GM12873 (cell line): ENCODE results near the gene MYO7A.

ENCODE experiments used
- TF ChIP-seq, protein P1 (sequence below): IDR thresholded peaks from 2 replicates; pipeline ENCODE4 v1.5.1; 2012; ENCODE audit warnings: low read depth, mild to moderate bottlenecking, moderate library complexity, low read length, control low read depth; ENCODE audit not compliant: insufficient read depth; ENCODE audit errors: missing control alignments

MYO7A gene

DNA sequence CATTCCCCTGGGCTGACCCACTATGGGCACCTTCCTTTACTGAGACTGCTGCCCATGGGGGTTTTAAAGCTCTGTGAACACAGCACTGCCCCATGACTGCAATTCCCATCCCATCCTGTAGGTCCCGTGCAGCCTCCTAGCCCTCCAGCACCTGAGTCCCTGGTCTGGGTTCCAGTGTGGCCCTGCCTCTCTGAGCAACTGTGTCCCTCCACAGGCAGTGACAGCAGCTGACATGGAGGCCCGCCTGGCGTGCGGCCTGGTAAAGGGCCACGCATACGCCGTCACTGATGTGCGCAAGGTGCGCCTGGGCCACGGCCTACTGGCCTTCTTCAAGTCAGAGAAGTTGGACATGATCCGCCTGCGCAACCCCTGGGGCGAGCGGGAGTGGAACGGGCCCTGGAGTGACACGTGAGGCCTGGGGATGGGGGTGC is 12.8 kb upstream of the MYO7A start:
- TF ChIP-seq, protein P1, sequence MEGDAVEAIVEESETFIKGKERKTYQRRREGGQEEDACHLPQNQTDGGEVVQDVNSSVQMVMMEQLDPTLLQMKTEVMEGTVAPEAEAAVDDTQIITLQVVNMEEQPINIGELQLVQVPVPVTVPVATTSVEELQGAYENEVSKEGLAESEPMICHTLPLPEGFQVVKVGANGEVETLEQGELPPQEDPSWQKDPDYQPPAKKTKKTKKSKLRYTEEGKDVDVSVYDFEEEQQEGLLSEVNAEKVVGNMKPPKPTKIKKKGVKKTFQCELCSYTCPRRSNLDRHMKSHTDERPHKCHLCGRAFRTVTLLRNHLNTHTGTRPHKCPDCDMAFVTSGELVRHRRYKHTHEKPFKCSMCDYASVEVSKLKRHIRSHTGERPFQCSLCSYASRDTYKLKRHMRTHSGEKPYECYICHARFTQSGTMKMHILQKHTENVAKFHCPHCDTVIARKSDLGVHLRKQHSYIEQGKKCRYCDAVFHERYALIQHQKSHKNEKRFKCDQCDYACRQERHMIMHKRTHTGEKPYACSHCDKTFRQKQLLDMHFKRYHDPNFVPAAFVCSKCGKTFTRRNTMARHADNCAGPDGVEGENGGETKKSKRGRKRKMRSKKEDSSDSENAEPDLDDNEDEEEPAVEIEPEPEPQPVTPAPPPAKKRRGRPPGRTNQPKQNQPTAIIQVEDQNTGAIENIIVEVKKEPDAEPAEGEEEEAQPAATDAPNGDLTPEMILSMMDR, result peak; percentile 47

DNA sequence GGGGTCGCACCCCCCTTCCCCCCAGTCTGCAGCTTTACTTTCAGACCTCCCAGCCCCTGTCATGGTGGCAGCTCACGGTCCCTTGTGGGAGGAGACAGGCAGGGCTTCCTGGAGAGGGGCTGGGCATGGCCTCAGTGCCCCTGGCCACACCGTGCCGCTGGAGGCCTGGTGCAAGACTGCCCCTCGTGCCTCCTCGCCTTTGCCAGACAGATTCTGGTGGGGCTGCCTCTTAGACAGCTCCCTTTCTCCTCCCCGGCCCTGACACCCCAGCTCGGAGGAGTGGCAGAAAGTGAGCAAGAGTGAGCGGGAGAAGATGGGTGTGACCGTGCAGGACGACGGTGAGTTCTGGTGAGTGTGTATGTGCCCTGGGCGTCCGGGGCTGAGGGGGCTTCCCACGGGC is 12.1 kb upstream of the MYO7A start:
- TF ChIP-seq, protein P1, result no peak

DNA sequence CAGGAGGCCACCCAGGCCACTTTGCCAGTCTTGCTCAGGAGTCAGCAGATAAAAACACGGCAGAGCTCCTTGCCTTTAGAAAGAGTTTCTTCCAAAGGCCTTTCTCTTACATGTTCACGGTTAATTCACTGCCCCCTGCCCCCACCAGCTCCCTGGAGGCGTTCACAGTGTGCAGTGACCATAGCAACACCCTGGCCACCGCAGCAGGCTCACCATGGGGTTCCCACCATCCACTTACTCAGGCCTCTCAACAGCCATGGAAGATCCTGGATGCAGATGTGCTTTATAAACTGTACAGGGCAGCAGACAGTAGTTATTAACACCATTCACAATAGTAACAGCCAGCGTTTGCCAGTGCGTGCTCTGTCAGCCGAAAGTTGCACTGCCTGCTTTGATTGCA is 10.6 kb upstream of the MYO7A start:
- TF ChIP-seq, protein P1, result no peak

DNA sequence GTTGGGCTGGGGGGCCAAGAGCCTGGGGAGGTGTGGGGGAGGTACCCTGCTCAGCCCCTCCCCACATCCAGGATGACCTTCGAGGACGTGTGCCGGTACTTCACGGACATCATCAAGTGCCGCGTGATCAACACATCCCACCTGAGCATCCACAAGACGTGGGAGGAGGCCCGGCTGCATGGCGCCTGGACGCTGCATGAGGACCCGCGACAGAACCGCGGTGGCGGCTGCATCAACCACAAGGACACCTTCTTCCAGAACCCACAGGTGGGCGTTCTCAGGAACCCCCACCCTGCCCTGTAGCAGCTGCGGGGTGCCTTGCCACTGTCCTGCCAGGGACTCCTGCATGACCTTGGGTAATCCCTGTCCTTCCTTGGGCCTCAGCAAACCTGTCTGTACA is 10.0 kb upstream of the MYO7A start:
- TF ChIP-seq, protein P1, result no peak

DNA sequence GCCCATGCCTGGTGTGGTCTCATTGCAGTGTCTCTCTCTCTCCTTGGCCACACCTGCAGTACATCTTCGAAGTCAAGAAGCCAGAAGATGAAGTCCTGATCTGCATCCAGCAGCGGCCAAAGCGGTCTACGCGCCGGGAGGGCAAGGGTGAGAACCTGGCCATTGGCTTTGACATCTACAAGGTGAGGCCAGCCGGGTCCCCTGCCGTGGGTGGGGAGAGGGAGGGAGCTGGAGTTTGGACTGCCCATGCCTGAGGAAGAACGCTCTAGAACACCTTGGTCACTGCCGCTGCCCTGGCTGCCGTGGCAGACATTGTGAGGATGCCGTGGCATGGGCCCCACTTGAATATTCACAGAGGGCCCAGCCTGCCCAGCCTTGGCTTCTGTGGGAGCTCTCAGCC is 9.1 kb upstream of the MYO7A start:
- TF ChIP-seq, protein P1, result no peak

DNA sequence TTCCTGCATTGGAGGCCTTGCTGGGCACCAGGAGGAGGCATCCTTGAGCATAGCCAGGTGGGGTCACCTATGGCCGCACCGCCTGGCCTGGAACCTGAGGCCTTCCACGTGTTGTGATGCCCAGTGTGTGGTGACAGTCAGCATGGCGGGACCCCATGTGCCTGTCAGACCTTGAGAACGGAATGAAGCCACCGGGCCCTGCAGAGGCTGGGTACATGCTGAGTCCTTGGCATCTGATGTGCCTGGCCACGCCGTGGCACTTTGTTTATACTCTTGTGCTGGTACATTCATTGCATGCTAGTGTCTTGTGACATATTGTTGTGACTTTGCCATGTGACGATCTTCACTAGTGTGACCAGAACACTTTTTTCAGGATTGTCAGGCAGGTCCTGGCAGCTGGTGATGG is 8.5 kb upstream of the MYO7A start:
- TF ChIP-seq, protein P1, result no peak

DNA sequence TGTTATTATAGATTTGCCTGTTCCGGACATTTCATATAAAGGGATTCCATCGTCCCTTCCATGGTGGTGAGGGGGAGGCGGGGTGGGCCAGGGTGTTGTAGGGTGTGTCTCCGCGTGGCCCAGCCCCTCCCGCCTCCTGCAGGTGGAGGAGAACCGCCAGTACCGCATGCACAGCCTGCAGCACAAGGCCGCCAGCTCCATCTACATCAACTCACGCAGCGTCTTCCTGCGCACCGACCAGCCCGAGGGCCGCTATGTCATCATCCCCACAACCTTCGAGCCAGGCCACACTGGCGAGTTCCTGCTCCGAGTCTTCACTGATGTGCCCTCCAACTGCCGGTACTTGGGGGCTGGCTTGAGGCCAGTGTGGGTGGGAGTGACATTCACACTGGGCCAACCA is 7.5 kb upstream of the MYO7A start:
- TF ChIP-seq, protein P1, result no peak
